GM21360 (cell line): ENCODE results near the gene ALCAM.

ENCODE experiments used
- ATAC-seq: cut with Tn5 transposase; IDR thresholded peaks from one replicate; pipeline ENCODE4 v1.9.1; 2021; ENCODE audit warnings: mild to moderate bottlenecking, moderate library complexity; ENCODE audit not compliant: unreplicated experiment

Gene ALCAM

GRCh38 chr3:105423397-105423796 is 56.7 kb downstream of the ALCAM start:
- no peak for ATAC-seq

DNA sequence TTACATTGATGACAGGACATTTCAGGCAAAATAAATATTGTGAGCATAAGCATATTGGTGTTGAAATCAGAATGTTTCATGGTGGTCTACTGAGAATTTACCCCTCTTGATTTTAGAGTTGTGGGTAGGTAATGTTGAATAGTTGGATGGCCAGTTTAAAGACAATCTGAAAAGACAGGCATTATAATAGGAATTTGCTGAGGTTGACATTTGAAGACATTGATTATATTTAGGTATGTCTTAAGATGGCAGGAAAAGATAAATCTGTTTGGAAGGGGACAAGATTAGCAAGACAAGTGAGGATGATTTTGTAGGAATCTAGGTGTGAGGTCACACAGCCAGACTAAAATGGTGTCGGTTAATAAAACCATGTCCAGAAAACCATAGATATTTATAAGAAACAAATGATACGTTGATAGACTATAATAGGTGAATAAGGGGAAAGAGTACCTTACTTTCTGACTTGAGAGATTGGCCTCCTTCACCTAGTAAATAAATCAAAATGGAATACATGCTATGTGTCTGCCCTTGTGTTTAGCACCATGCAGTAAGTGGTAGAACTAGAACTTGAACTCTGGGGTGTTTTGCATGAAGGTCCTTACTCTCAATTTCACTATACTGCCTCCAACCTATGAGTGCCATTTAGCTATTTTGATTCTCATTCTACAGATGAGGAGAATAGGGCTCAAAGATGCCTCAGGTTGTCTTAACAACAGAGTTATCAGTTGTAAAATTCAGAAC is 57.9 kb downstream of the ALCAM start:
- no peak for ATAC-seq

- ATAC-seq, result no peak
Observed at GRCh38 chr3:105425153-105425502, 58.4 kb downstream of the ALCAM start.

- ATAC-seq, result no peak
Observed at GRCh38 chr3:105427332-105427731, 60.6 kb downstream of the ALCAM start.

DNA sequence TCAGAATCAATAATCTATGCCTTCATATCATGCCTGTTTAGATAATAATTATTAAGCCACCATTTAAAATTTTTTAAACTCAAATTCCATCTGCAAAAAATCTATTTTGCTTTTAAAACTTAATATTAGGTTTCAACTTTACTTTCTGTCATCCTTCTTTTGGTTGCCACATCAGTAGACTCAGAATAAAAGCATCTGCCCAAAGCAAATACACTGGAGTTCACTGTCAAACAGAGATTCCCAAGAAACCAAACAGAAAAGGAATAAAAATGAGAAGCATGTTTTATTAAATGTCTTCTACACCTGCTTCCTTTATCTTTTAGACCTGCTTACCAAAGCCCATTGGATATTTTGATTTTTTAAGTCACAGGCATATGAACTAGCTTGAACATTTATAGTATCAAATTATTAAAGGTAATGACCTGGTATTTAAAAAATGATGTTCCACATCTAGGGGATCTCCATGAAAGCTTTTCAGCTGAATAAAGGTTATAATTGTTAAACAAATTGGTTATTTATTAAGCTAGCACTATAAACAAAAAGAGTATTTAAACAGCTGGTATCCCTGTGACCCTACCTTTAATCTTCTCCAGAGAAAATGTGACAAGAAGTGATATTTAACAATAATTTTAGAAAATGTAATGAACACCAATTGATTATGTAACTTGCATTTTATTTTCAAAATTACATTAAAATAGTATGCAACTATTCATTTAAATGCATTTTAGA is 62.5 kb downstream of the ALCAM start:
- ATAC-seq, result no peak

DNA sequence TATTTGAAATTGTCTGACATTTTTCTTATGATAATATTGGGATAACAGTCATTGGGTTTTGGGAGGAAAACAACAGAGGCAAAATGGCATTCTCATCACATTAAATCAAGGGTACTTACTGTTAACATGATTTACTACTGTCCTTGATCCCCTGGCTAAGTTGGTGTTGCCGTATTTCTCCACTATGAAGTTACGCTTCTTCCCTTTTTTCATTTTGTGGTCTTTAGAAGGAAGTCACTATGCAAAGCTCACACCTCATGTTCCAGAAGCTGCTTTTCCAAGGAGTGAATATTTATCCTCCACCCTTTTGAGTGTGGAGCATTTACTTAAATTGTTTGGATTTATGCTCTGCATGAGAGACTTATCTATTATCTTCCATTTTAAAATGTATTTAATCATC is 63.7 kb downstream of the ALCAM start:
- ATAC-seq, result no peak

DNA sequence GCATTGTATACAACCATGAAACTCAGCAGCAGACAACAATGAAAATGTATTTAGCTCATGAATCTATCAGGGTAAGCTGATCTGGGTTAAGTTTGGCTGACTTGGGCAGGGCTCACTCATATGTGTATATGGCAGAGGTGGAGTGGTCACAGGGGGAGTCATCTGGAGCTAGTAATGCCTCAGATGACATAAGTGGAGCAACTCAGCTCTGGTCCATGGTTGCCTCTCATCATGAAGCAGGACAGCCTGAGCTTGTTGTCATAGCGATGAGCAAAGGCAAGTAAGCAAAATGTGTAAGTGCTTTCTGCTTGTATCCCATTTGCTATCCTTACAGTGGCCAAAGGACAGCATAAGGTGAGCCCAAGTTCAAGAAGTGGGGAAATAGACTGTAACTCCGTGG is 64.5 kb downstream of the ALCAM start:
- ATAC-seq, result no peak

GRCh38 chr3:105435277-105435676 is 68.6 kb downstream of the ALCAM start:
- no peak for ATAC-seq

DNA sequence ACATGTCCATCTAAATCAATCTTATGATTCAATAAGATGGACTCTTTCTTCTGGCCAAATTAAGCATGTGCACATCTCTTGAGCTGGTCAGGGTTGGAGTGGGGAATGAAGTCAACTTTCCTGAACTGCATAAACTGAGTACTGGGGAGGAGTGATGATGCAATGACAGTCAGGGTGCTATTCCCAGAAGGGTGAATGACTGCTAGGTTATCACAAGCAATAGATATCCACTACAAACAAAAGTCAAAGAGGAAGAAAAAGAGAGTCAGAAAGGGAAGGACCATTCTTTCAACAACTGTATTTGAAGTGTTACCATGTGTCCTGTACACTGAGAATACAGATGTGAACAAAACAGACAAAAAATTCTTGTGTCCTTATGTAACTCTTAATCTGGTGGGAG is 70.0 kb downstream of the ALCAM start:
- ATAC-seq, result no peak

DNA sequence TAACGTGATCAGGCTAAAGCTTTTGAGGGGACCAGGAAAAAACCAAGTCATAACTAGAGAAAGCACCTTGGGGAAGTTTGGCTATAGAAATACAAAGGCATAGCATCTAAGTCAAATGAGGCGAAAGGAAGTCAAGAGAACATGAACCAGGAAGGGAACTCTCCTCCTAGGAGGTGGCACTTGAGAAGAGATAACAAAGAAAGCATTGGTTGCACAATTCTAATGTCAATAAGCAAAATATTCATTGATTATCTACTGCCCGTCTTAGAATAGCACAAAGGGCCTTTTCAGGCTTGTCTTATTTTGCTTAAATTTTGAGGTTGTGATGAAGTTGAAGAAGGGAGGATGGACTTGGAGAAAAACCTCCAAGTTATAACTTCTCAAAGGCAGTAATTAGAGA is 73.4 kb downstream of the ALCAM start:
- ATAC-seq, result no peak

DNA sequence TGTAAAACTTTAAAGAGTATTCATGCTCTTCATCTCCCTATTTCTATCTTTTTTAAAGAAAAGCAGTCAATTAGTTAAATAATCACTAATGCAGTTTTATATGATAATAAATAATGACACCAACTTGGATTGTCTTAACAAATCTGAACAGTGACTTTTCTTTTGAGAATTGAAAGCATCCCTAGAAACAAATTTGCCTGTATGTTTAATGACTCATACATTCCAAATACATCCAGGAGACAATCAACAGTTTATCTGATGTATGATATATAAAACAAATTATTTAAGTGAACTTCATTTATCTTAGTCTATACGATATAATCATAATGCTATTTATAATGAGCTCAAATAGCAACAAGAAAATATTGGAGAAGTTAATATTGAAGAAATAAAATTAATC is 78.0 kb downstream of the ALCAM start:
- ATAC-seq, result no peak

DNA sequence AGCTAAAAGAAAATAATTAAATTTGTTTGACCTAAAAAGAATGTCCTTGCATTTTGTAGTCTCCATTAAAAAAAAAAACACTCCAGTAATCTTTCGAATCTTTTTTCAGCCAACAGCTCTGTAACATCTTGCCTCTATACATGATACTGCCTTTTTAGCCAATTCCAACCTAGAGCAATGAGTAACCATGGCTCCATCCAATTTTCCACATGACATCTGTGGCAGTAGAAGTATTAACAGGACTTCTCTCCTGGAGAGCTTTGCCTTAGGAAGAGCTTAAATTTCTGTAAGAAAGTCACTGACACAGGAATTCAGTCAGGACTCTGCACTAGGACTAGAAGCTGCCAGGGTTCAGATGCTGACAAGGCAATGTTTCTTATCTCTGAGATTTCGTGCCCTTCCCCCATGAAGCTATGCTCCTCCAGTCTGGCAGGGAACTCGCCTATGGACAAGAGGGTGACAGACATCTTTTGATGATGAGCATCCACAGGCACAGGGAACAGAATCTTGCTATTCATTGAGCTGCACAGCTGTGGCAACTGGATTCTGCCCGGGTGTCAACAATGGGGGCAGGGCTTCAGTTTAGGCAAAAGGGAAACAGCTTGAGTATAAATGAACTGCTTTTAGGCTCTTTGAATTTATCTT is 81.8 kb downstream of the ALCAM start:
- no peak for ATAC-seq

DNA sequence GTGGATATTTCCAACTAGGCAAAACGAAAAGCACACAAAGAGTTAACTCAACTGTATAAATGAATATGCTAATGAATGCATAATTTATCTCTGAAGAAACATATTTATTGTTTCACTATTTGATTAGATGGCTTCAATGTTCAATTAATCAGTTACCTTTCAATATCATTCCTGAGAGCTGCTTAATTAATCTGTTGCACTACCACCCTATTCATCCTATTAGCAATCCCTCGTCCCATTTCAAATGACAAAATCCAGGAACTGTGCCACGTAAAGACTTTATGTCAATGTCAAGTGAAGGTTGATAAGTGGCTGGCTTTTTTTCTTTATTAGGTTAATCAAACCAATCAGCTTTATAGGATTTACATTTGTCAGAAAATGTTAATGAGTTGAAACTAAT is 82.7 kb downstream of the ALCAM start:
- no peak for ATAC-seq

DNA sequence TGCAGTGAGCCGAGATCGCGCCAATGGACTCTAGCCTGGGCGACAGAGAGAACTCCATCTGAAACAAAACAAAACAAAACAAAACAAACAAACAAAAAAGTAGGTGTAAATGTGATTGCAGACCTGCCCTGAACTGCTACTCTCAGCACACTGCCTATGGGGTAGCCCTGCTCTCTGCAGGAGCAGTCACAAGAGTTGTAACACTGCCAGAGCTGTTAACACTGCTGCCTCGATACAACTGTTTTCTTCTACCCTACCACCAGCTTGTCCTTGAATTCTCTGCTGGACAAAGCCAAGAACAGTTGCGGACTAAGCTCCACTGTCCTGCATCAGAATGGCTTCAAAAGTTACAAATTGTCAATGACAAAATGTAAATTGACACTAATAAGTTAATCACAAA is 89.3 kb downstream of the ALCAM start:
- no peak for ATAC-seq

DNA sequence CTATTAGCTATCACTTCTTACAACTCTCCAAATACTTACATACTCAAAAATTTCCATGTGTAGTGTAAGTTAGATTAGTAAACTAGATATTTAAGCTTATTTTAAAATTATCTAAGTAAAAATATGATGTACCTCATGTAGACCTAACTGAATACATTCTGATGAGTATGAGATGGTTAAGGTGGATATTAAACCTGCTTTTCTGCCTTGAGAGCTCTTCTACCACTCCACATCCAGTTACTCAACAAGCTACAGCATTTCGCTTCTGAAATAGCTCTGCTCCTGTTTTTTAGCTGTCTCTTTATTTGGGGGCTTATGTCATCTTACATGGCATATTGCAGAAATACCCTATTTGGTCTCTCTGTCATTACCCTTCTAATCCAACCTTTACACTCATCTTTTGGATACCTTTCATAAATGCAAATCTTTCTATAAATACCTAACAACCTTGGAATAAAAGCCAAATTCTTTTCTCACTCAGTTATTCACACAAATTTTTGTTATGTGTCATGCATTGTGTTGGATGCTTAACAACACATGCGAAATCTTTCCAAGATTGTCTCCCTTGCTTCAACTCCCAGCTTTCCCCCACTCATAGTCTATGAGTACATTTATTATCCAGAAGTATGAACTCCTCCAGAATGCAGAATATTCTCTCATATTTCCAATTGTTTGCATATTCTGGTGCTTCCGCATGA is 92.0 kb downstream of the ALCAM start:
- ATAC-seq, result no peak

DNA sequence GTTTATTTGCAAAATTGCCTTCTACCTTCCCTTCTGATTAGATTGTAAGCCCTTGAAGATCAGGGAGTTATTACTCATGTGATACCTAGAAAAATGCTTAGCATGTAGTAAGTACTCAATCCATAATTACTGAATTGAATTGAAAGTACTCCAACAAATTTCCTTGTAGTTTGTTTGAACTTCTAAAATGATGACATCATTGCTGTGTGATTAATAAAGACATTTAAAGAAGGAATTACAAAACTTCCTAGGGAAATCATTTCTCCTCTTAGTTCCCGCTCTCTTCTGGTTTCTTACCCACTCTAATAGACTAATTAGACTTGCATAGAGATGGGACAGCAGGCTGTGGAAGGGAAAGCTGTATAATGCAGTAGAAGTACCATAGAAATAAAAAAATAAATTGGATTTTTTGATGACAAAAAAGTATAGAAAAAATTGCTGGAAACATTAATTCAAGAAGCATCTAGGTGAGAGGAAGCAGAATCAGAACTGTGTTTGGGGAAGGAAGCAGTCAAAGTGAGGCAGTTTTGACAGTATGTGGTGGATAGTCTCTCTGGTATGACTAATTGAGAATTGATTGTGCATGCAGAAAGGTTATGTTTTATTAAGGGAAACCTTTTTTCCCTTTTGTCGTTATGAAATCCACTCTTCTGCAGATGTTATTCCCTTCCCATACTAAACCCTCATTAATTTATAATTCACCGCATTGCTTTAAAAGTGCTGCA is 93.0 kb downstream of the ALCAM start:
- ATAC-seq, result no peak

GRCh38 chr3:105463620-105464019 is 96.9 kb downstream of the ALCAM start:
- no peak for ATAC-seq

- no peak for ATAC-seq
Observed at GRCh38 chr3:105465251-105465853, 98.6 kb downstream of the ALCAM start.

- ATAC-seq, result no peak
Observed at GRCh38 chr3:105466072-105466471, 99.4 kb downstream of the ALCAM start.
